Natural killer cell (primary cell): ENCODE results near the gene TRERF1. TPM values are rescaled to one million over a fixed set of nuclear protein-coding genes. Genes with fewer than 3 reads are reported as not detected.

ENCODE experiments used
- ATAC-seq, 3 donors: fragments of 150-1000 bp in 2 of 3; fragments of 200-7000 bp in 1 of 3; cut with Tn5 transposase; 1 replicate in 1 of 3; 2 replicates in 2 of 3; pipeline ENCODE4 v1.10.0; 2021; ENCODE audit warnings: mild to moderate bottlenecking in 2 of 3, moderate library complexity in 2 of 3
- DNase-seq, 2 donors: peaks; one replicate each; pipeline versions ENCODE4 v3.0.0 to v3.0.0-alpha.2; 2013 to 2021; ENCODE audit warnings: mixed read lengths in 1 of 2
- H3K27ac ChIP-seq: one replicate; pipeline ENCODE4 v1.5.1; 2013; ENCODE audit warnings: mild to moderate bottlenecking, low read length
- H3K27me3 ChIP-seq: one replicate; pipeline ENCODE4 v1.6.1; 2013; ENCODE audit warnings: low read length; ENCODE audit not compliant: control insufficient read depth, insufficient read depth
- H3K36me3 ChIP-seq: one replicate; pipeline ENCODE4 v1.6.1; 2013; ENCODE audit warnings: low read length; ENCODE audit not compliant: control insufficient read depth, insufficient read depth
- H3K4me1 ChIP-seq: one replicate; pipeline ENCODE4 v1.6.1; 2013; ENCODE audit warnings: low read length; ENCODE audit not compliant: control insufficient read depth, insufficient read depth
- H3K4me3 ChIP-seq: one replicate; pipeline ENCODE4 v1.5.1; 2013; ENCODE audit warnings: low read length
- H3K9me3 ChIP-seq: one replicate; pipeline ENCODE4 v1.6.1; 2013; ENCODE audit warnings: low read length; ENCODE audit not compliant: control insufficient read depth, insufficient read depth
- H3K27ac Mint-ChIP-seq, 2 donors: one replicate each; pipeline ENCODE4 v1.8.0; 2022; ENCODE audit warnings: mild to moderate bottlenecking in 2 of 2, mixed read lengths in 2 of 2, moderate library complexity in 1 of 2
- H3K27me3 Mint-ChIP-seq, 2 donors: one replicate each; pipeline ENCODE4 v1.8.0; 2022; ENCODE audit warnings: low read depth in 2 of 2, mixed read lengths in 2 of 2
- H3K36me3 Mint-ChIP-seq: one replicate; pipeline ENCODE4 v1.8.0; 2022; ENCODE audit warnings: mixed read lengths
- H3K4me1 Mint-ChIP-seq, 2 donors: one replicate each; pipeline ENCODE4 v1.8.0; 2022; ENCODE audit warnings: mixed read lengths in 2 of 2
- H3K4me3 Mint-ChIP-seq: one replicate; pipeline ENCODE4 v1.8.0; 2022; ENCODE audit warnings: mild to moderate bottlenecking, moderate library complexity, mixed read lengths
- H3K9me3 Mint-ChIP-seq, 2 donors: one replicate each; pipeline ENCODE4 v1.8.0; 2022; ENCODE audit warnings: mixed read lengths in 2 of 2
- WGBS: methylation state at CpG from one replicate; pipeline ENCODE4 v1.1.7; 2013; ENCODE audit warnings: missing lambda C conversion rate; ENCODE audit not compliant: insufficient coverage; 5-methylcytosine and 5-hydroxymethylcytosine counted together
- intact Hi-C: fragments of 100-400 bp; cut with micrococcal nuclease; formaldehyde crosslinking; loops from one replicate; pipeline ENCODE4 v1.14.2; 2022
- total RNA-seq, 4 donors: library from RNA; stranded (reverse); fragments of 120-200 nt in 1 of 4; gene quantifications; one replicate each; pipeline versions ENCODE4 v1.2.3 to v1.2.4, GENCODE V29; 2013 to 2022
- TF ChIP-seq, protein P1 (sequence below): fragments of 200-600 bp; IDR thresholded peaks from one replicate; pipeline ENCODE4 v1.8.0; 2022; ENCODE audit warnings: antibody characterized with exemption

The TRERF1 gene
- total RNA-seq, 3 donors from 2014 or later (not counting 1 experiment from before 2014, with no cell fraction given): 34.6 to 42.3 (median 38.6) TPM

DNA sequence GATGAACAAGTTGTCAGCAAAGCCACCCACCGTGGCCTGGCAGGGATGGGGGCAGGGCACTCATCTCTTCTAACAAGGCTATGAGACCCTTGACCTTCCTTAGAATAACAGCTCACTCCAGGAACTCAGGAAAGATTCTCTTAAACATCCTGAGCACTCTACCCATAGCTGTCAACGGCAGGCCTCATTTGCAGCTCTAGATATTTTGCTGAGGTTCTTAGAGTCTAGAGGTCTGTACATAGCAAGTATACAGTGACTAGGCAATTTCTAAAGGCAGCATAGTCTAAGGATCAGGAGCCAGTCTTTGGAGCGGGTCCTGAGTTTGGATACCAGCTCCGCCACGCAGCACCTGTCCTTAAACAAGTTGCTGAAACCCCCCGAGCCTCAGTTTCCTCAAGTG is 11.7 kb downstream of the TRERF1 start:
- Histone ChIP-seq H3K4me1 (peaks cover 8% of the 10 kb centered on the region), H3K9me3 (no peaks in the 10 kb centered on the region), H3K27ac (no peak overlapping the region), H3K27me3 (no peaks in the 10 kb centered on the region), H3K36me3 (no peaks in the 10 kb centered on the region), H3K4me3 (no peak overlapping the region)
- H3K9me3 Mint-ChIP-seq: no peaks in the 10 kb centered on the region
- WGBS: 84% methylated on average over 6 of the region's 6 CpGs
- peaks cover 20 to 41% of the 10 kb centered on the region in 2 donors for H3K4me1 Mint-ChIP-seq
- H3K4me3 Mint-ChIP-seq: no peak overlapping the region
- intact Hi-C loops: no loop called here
- H3K27me3 Mint-ChIP-seq: no peaks in the 10 kb centered on the region
- TF ChIP-seq, protein P1, sequence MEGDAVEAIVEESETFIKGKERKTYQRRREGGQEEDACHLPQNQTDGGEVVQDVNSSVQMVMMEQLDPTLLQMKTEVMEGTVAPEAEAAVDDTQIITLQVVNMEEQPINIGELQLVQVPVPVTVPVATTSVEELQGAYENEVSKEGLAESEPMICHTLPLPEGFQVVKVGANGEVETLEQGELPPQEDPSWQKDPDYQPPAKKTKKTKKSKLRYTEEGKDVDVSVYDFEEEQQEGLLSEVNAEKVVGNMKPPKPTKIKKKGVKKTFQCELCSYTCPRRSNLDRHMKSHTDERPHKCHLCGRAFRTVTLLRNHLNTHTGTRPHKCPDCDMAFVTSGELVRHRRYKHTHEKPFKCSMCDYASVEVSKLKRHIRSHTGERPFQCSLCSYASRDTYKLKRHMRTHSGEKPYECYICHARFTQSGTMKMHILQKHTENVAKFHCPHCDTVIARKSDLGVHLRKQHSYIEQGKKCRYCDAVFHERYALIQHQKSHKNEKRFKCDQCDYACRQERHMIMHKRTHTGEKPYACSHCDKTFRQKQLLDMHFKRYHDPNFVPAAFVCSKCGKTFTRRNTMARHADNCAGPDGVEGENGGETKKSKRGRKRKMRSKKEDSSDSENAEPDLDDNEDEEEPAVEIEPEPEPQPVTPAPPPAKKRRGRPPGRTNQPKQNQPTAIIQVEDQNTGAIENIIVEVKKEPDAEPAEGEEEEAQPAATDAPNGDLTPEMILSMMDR: no peak
- DNase-seq (no peak), ATAC-seq (no peak)
- no peak overlapping the region for H3K27ac Mint-ChIP-seq
- no peaks in the 10 kb centered on the region for H3K36me3 Mint-ChIP-seq

DNA sequence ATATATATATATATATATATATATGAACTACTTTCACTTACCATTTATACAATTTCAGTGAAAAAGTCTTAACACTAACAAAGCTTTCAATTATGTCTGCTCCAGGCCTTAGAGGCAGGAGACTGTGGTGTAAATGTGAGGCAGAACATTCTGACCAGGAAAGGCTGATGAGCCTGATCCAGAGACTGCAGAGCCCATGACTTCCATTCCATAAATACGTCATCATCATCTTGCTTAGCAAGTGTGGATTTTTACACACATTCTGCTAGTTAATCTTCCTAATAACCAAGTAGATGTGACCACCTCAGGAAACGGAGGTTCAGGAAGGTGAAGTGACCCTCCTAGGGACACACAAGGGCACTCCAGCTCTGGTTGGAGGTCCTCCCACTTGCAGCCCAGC is 14.9 kb downstream of the TRERF1 start:
- TF ChIP-seq, protein P1: no peak
- Mint-ChIP-seq H3K27me3 (no peaks in the 10 kb centered on the region), H3K9me3 (peaks cover 3 to 9% of the 10 kb centered on the region in 2 donors), H3K36me3 (peaks cover 16% of the 10 kb centered on the region), H3K4me3 (no peak overlapping the region), H3K27ac (no peak overlapping the region), H3K4me1 (peaks cover 19 to 35% of the 10 kb centered on the region in 2 donors)
- Histone ChIP-seq H3K4me1 (peaks cover 3% of the 10 kb centered on the region), H3K4me3 (no peak overlapping the region), H3K27ac (no peak overlapping the region), H3K9me3 (peaks cover 9% of the 10 kb centered on the region), H3K27me3 (no peaks in the 10 kb centered on the region), H3K36me3 (peaks cover 7% of the 10 kb centered on the region)
- WGBS: 97% methylated on average over 2 of the region's 2 CpGs
- intact Hi-C loops: no loop called here
- ATAC-seq (no peak), DNase-seq (no peak)

DNA sequence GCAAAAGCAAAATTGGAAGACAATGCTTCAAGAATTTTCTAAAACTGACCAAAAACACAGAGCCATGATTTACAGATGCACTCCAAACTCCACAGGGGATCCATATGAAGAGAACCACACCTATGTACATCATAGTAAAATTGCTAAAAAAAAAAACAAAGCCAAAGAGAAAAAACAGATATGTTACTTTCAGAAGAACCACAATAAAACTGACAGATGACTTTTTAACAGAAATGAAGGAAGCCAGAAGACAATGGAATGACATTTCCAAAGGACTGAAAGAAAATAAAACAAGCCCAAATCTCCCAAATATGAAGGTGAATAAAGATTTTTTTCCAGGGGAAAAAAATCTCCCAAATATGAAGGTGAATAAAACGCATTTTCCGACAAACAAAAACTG is 17.5 kb downstream of the TRERF1 start:
- Mint-ChIP-seq H3K9me3 (peaks cover 3 to 9% of the 10 kb centered on the region in 2 donors), H3K4me3 (no peak overlapping the region), H3K4me1 (peaks cover 27 to 39% of the 10 kb centered on the region in 2 donors), H3K36me3 (peaks cover 16% of the 10 kb centered on the region), H3K27me3 (no peaks in the 10 kb centered on the region), H3K27ac (no peak overlapping the region)
- DNase-seq (no peak), ATAC-seq (no peak)
- intact Hi-C loops: no loop called here
- no peak overlapping the region for H3K4me3 ChIP-seq
- peaks cover 7% of the 10 kb centered on the region for H3K36me3 ChIP-seq
- no peak overlapping the region for H3K27ac ChIP-seq
- no CpG with 5 or more reads among the region's 2 CpGs for WGBS
- no peaks in the 10 kb centered on the region for H3K27me3 ChIP-seq
- peaks cover 9% of the 10 kb centered on the region for H3K9me3 ChIP-seq
- peaks cover 9% of the 10 kb centered on the region for H3K4me1 ChIP-seq
- TF ChIP-seq, protein P1: no peak

DNA sequence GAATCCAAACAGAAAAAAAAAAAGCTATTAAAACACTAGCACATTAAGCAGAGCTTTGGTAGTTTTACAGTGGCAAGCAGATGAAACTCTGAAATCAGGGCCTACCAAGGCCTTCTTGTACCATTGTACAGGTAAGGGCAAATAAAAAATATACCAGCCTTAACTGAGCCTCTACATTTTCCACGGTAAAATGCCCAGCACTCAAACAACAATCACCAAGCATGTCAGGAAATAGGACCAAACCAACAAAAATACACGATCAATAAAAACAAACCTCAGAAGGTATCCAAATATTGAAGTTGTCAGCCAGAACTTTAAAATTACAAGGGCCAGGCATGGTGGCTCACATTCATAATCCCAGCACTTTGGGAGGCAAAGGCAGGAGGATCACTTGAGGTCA is 18.3 kb downstream of the TRERF1 start:
- H3K27me3 ChIP-seq: no peaks in the 10 kb centered on the region
- H3K27ac ChIP-seq: no peak overlapping the region
- peaks cover 7% of the 10 kb centered on the region for H3K36me3 ChIP-seq
- no peak overlapping the region for H3K4me3 ChIP-seq
- TF ChIP-seq, protein P1: no peak
- Mint-ChIP-seq H3K27me3 (no peaks in the 10 kb centered on the region), H3K4me1 (peaks cover 35 to 40% of the 10 kb centered on the region in 2 donors), H3K4me3 (no peak overlapping the region), H3K36me3 (peaks cover 16% of the 10 kb centered on the region), H3K27ac (no peak overlapping the region), H3K9me3 (peaks cover 3 to 9% of the 10 kb centered on the region in 2 donors)
- no peak for DNase-seq
- ATAC-seq: no peak
- WGBS: 97% methylated on average over 2 of the region's 2 CpGs
- peaks cover 17% of the 10 kb centered on the region for H3K4me1 ChIP-seq
- H3K9me3 ChIP-seq: peaks cover 9% of the 10 kb centered on the region
- intact Hi-C loops: no loop called here
